T47D (cell line): ENCODE data around the gene LARGE1.
"Not testable (repeated sequence)": the region's sequence is repeated elsewhere in the genome, so short reads cannot be mapped to it uniquely, and the experiment has no call there.

Source experiments
- DNase-seq, 2 experiments: peaks; one replicate each; pipeline versions ENCODE4 v3.0.0 to v3.0.0-alpha.2; 2011 to 2012; ENCODE audit warnings: low read depth in 1 of 2, low spot score in 1 of 2
- JUND ChIP-seq: IDR thresholded peaks from 2 replicates; pipeline ENCODE4 v1.6.1; 2012; ENCODE audit warnings: low read depth
- in situ Hi-C: cut with HindIII; loops from 2 replicates; pipeline ENCODE4 v1.10.0; 2016; ENCODE audit warnings: low sequenced_read_pairs, low pct_unique_long_range_greater_than_20kb

LARGE1 gene

GRCh38 chr22:33385611-33386010 is 534.7 kb downstream of the LARGE1 start:
- in situ Hi-C loops = no loop called here
- DNase-seq = no peak
- TF ChIP-seq JUND = no peak

- in situ Hi-C loops = no loop called here
- no peak for TF ChIP-seq JUND
- DNase-seq = no peak
Observed at GRCh38 chr22:33382436-33382835, 537.8 kb downstream of the LARGE1 start.

- no peak for DNase-seq
- TF ChIP-seq JUND = no peak
- in situ Hi-C loops = no loop called here
Observed at GRCh38 chr22:33381531-33382406, 538.5 kb downstream of the LARGE1 start.

GRCh38 chr22:33380789-33381530 is 539.3 kb downstream of the LARGE1 start:
- in situ Hi-C loops = no loop called here
- no peak for TF ChIP-seq JUND
- no peak for DNase-seq

GRCh38 chr22:33379836-33380235 is 540.4 kb downstream of the LARGE1 start:
- no peak for DNase-seq
- TF ChIP-seq JUND = no peak
- in situ Hi-C loops = no loop called here

- DNase-seq = no peak
- no peak for TF ChIP-seq JUND
- in situ Hi-C loops = no loop called here
Observed at GRCh38 chr22:33372875-33373274, 547.4 kb downstream of the LARGE1 start.

- DNase-seq, in situ Hi-C loops: not testable (repeated sequence)
Observed at GRCh38 chr22:33363256-33363655, 557.0 kb downstream of the LARGE1 start.

GRCh38 chr22:33362702-33363101 is 557.6 kb downstream of the LARGE1 start:
- no peak for TF ChIP-seq JUND
- no peak for DNase-seq
- in situ Hi-C loops = no loop called here

- in situ Hi-C loops = no loop called here
- no peak for TF ChIP-seq JUND
- peak in 1 of 2 experiments; percentile 2 for DNase-seq
Observed at GRCh38 chr22:33361581-33361980, 558.7 kb downstream of the LARGE1 start.

- DNase-seq = no peak
- no peak for TF ChIP-seq JUND
- in situ Hi-C loops = no loop called here
Observed at GRCh38 chr22:33357981-33358399, 562.3 kb downstream of the LARGE1 start.

GRCh38 chr22:33354928-33355327 is 565.3 kb downstream of the LARGE1 start:
- no peak for TF ChIP-seq JUND
- in situ Hi-C loops = no loop called here
- no peak for DNase-seq

- in situ Hi-C loops = no loop called here
- DNase-seq = no peak
- TF ChIP-seq JUND = no peak
Observed at GRCh38 chr22:33353502-33353901, 566.8 kb downstream of the LARGE1 start.

GRCh38 chr22:33352768-33353167 is 567.5 kb downstream of the LARGE1 start:
- in situ Hi-C loops = no loop called here
- no peak for DNase-seq
- no peak for TF ChIP-seq JUND

- in situ Hi-C loops = no loop called here
- no peak for DNase-seq
- TF ChIP-seq JUND = no peak
Observed at GRCh38 chr22:33350961-33351360, 569.3 kb downstream of the LARGE1 start.
